HG03280 (cell line): ENCODE measurements around the gene SLAMF8.

Experiments used
- ATAC-seq: cut with Tn5 transposase; IDR thresholded peaks from one replicate; pipeline ENCODE4 v1.9.1; 2021; ENCODE audit warnings: mild to moderate bottlenecking, moderate library complexity; ENCODE audit not compliant: unreplicated experiment

The SLAMF8 gene

GRCh38 chr1:159845751-159846629 is 19.3 kb downstream of the SLAMF8 start:
- ATAC-seq = no peak

DNA sequence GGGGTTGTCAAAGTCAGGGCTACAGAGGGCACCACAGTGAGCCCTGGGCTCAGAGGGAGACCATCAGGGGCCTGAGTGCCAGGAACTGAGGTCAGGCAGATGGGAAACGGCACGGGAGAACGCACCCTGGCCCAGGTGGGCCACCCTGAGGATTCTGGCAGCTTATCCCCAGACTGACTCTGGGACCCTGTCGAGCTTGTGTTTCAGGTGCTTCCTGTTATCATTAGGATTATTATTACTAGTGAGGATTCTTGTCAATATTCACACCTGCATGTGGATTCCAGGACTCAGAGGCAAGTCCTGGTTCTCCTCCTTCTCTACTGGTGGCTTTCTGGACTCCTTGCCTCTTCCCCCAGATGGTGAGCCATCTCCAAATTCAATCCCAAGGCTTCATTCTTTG is 20.6 kb downstream of the SLAMF8 start:
- ATAC-seq = no peak

DNA sequence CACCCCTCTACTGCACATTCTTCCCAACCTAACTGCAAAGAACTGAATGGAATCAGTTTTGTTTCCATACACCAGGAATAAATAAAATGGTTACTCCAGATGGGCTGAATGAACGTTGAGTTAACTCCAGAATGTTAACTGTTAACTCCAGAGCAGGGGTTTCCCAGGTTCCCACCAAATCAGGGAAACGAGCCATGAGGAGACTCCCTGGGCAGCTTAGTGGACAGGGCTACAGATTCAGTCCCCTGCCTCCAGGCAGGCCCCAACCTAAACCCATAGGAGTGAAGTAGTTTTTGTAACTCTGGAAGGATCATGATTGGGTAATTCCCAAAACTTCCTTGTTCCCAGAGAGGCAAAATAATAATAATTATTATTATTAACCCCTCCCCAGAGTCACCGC is 21.7 kb downstream of the SLAMF8 start:
- ATAC-seq = no peak

DNA sequence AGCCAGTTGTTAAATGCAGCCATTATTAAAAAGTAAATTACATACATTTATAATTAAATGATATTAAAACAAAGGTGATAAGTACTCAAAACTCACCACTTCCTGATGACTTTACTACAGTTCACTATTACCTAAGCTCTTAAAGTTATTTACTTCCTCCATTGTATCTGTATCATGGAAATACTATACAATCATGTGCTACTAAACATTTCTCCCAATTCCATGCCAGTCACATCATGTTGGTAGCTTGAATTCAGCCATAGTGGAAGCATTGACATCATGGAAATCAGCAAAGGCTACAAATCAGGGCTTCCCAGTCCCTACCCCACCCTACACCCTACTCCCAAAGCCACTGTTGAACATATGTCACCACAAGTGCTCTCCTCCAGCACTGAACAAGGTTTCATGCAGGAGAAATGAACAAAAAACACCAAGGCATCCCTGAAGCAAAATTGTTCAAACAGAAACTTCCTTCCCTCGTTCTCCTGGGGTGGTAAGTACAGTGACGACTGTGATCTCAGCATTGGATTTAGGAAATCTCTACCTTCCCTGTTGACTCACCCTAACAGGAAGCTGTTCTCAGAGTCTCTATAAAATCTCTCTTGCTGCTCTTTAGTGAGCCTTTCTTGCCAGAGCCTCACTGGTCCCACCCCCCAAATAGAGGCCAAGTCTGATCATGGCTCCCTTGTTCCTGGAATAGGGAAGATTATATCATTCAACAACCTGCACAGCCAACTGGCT is 23.1 kb downstream of the SLAMF8 start:
- no peak for ATAC-seq

GRCh38 chr1:159851407-159851806 is 24.7 kb downstream of the SLAMF8 start:
- ATAC-seq = no peak

GRCh38 chr1:159853417-159854115 is 26.9 kb downstream of the SLAMF8 start:
- no peak for ATAC-seq

DNA sequence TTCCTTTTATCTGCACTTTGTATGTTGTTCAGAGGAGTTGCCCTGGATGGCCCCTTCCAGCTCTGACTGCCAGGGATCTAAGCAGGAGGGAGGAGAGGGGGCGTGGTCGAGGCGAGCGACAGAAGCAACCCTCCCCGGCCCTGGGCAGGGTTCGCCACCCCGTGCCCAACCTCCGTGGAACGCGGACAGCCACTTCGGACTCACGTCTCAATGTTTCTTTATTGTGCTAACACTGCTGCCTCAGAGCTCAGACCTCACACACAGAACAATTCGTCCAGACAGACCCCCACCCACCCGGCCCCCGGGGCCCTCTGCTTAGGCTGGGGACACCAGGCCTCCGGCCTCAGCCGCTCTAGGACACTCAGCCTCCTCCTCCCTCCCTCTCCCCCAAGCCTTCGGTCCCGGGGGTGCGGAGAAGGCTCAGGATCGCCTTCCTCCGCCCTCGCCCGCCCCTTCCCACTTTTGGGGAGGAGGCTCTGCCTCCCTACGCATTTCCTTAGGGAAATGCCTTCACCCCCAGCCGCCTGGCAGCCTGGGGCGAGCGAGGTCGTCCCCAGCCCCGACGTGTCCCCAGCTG is 27.5 kb downstream of the SLAMF8 start:
- ATAC-seq = no peak

DNA sequence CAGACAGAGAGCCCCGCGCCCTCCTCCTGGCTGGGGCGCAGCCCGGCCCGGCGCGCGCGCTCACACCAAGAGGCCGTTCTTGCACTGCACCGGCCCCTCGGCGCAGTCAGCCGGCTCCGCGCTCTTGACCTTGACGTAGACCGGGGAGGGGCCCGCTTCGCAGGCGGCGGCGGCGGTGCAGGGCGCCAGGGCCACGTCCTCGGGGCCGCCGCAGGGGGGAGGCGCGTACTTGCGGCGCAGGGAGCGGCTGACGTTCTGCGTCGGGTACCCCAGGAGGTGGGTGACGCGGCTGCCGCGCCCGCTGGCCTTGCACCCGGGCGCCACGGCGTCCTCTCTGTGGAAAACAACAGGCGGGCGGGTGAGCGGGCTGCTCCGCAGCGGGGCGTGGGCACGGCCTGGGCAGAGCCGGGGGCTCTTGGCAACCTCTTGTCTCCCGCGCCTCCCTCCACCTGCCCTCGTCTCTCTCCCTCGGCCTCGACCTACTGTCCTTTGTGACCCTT is 28.1 kb downstream of the SLAMF8 start:
- ATAC-seq = peak; percentile 90

- no peak for ATAC-seq
Measured at GRCh38 chr1:159855709-159856108, 29.0 kb downstream of the SLAMF8 start.

DNA sequence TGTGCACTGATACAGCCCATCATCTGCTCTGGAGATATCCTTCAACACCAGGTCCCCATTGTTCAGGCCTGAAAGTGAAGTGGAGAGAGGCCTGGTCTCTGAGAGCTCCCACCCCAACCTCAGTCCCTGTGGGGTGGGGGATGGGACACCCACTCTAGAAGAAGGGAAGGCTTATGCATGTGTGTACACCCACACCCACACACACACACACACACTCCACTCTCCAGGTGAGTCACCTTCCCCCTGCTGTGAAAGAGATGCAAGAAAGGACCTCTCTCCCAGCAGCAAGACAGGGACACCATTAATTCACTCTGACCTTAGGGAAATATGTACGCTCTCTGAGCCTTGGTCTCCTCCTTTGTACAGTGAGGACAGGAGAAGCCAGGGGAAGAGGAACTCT is 29.9 kb downstream of the SLAMF8 start:
- ATAC-seq = no peak

GRCh38 chr1:159857889-159858288 is 31.2 kb downstream of the SLAMF8 start:
- no peak for ATAC-seq

GRCh38 chr1:159859767-159860322 is 33.2 kb downstream of the SLAMF8 start:
- no peak for ATAC-seq

DNA sequence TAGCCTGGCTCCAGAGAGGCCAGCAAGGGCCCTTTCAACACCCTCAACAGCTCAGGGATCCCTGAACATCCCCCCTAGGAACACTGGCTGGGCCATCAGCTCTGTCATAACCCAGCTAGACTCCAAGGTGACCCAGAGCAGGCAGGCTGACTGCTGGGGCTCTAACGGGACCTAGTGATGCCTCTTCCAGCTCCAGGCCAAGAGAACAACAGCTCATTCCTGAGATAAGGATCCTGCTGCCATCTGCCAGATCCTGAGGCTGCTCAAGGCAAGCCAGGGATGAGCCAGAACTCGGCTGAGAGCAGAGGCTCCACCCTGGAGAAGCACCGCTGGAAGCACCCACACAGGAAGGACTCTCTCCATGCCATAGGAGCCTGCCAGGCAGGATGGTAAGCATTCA is 33.8 kb downstream of the SLAMF8 start:
- no peak for ATAC-seq

DNA sequence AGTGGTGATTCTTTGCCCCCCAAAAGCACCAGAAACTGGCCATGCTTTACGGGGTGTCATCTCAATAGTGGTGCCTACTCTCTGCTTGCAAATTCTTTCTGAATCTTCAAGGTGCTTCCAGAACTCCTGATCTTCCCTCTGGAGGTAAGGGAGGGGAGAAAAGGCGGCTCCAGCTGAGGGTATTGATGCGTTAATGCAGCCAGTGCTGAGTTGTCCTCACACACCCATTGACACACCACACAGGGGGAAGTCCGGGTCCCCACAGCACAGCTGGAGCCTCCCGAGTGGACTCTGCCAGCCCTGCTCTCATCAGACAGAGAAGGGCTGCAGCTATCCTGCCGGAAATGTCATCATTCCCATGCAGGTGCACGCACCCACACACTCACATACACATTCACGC is 34.5 kb downstream of the SLAMF8 start:
- ATAC-seq = no peak

DNA sequence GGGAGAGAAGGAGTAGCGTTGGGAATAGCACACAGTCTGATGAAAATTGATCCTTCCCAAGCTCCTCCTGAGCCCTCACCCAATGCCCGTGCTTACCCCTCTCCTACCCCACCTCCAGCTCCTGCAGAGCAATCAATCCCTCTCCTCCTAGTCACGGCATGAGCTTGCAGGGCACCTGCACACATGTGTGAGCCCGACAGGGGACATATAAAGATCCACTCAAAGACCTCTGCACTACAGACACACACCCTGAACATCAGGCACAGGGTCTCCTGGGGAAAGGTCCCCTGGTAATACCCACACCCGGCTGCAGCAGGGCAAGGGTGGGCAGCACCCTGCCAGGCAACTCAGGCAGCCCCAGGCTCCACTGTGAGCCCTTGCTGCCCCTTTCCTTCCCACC is 35.4 kb downstream of the SLAMF8 start:
- ATAC-seq = no peak

GRCh38 chr1:159862557-159862956 is 35.9 kb downstream of the SLAMF8 start, which contains the start of gene VSIG8:
TSS of gene VSIG8 (minus strand) at chr1:159862657. CDS start at chr1:159862521, 136 bp downstream.
- no peak for ATAC-seq

DNA sequence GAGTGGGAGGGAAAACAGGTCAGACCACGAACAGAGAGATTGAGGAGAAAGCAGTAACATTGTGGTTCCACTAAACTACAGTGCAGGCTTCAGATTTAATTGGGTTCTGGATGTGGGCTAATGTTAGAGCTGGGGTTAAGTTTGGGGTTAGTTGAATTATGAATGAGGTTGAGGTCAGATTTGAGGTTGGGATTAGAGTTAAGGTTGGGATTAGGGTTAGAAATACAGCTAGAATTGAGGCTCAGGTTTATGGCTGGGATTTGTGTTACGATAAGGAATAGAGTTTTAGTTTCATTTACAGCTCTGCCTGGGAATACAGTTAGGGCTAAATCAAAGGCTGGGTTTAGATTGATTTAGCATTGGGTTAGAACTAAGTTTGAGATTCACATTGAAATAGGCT is 37.6 kb downstream of the SLAMF8 start:
- ATAC-seq = no peak

DNA sequence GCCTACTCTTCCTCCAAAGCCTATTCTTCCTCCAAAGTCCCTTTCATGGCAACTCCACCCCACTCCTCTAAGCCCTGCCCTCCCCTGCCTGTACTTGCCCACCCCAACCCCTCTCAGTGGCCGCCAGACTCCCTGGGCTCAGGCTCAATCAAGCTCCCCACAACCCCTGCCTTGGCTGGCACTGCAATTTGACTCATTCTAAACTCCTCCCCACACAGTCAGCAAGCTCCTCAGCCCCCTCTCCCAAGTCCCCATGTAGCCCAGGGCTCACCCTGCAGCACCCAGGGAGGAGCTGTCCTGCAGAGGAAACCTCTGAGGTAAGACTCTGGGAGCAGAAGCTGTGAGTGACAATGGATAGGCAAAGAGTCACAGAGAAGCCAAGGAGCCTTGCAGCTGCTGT is 39.4 kb downstream of the SLAMF8 start:
- no peak for ATAC-seq

GRCh38 chr1:159866905-159867663 is 40.4 kb downstream of the SLAMF8 start:
- ATAC-seq = no peak

- ATAC-seq = no peak
Measured at GRCh38 chr1:159867664-159868026, 41.0 kb downstream of the SLAMF8 start.
